ENCODE data around the gene STAB2.

DNA sequence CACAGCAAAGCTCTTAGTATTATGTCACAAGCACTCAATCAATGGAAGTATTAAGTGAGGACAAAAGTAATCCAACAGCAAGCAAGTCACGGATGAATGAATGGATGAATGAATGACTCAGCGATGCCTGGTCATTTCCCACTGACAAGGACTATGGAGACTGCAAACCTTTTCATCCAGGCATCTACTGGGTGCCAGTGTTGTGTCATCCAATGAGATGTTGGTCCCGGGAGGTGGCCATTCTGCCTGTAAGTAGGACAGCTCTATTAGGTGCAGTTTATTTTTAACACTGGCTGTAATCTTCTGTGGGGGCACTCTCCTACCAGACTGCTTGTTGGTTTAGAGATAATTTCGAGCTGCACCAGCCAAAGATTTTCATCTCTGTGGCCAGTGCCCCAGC is 39.4 kb downstream of the STAB2 start:
- TF ChIP-seq, protein P1, sequence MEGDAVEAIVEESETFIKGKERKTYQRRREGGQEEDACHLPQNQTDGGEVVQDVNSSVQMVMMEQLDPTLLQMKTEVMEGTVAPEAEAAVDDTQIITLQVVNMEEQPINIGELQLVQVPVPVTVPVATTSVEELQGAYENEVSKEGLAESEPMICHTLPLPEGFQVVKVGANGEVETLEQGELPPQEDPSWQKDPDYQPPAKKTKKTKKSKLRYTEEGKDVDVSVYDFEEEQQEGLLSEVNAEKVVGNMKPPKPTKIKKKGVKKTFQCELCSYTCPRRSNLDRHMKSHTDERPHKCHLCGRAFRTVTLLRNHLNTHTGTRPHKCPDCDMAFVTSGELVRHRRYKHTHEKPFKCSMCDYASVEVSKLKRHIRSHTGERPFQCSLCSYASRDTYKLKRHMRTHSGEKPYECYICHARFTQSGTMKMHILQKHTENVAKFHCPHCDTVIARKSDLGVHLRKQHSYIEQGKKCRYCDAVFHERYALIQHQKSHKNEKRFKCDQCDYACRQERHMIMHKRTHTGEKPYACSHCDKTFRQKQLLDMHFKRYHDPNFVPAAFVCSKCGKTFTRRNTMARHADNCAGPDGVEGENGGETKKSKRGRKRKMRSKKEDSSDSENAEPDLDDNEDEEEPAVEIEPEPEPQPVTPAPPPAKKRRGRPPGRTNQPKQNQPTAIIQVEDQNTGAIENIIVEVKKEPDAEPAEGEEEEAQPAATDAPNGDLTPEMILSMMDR (conservative IDR thresholded peaks at IDR 0.05; ENCODE audit: low read depth, low read length), result peak; percentile 39; the same call in 1 of the 2 replicates
- no peak for TF ChIP-seq POLR2A (IDR thresholded peaks at IDR 0.05; ENCODE audit: low read depth, low read length)
- TF ChIP-seq FOS (IDR thresholded peaks at IDR 0.05; ENCODE audit: low read depth, low read length), result no peak
- peak; percentile 54 for TF ChIP-seq RAD21 (IDR thresholded peaks at IDR 0.05; ENCODE audit: low read length)
- TF ChIP-seq CEBPB (IDR thresholded peaks at IDR 0.05; ENCODE audit: low read depth, low read length), result no peak
- TF ChIP-seq MAFK (IDR thresholded peaks at IDR 0.05; ENCODE audit: low read depth, low read length), result no peak
- no peak for TF ChIP-seq SMC3 (IDR thresholded peaks at IDR 0.05; ENCODE audit: low read depth, low read length)
- TF ChIP-seq RFX5 (IDR thresholded peaks at IDR 0.05; ENCODE audit: low read depth, low read length), result no peak
- TF ChIP-seq RCOR1 (IDR thresholded peaks at IDR 0.05; ENCODE audit: insufficient replicate concordance, low read length), result no peak
- no peak for TF ChIP-seq CHD1 (IDR thresholded peaks at IDR 0.05; ENCODE audit: low read depth, low read length)
- TF ChIP-seq, protein P2, sequence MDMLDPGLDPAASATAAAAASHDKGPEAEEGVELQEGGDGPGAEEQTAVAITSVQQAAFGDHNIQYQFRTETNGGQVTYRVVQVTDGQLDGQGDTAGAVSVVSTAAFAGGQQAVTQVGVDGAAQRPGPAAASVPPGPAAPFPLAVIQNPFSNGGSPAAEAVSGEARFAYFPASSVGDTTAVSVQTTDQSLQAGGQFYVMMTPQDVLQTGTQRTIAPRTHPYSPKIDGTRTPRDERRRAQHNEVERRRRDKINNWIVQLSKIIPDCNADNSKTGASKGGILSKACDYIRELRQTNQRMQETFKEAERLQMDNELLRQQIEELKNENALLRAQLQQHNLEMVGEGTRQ (IDR thresholded peaks at IDR 0.05; ENCODE audit: low read depth, low read length), result no peak
- no peak for TF ChIP-seq MXI1 (IDR thresholded peaks at IDR 0.05; ENCODE audit: borderline replicate concordance, low read depth, low read length)
